Activated B cell treated with CpG ODN at 0.5 μM for 24 hours (primary cell): Measurements from ENCODE around the gene KREMEN1. TPM values are rescaled to one million over a fixed set of nuclear protein-coding genes. Genes with fewer than 3 reads are reported as not detected.
"Not testable (repeated sequence)": the region's sequence is repeated elsewhere in the genome, so short reads cannot be mapped to it uniquely, and the experiment has no call there.

Source experiments
- ATAC-seq: fragments of 200-7000 bp; cut with Tn5 transposase; one replicate; pipeline ENCODE4 v1.10.0; 2021; ENCODE audit warnings: low read depth, mild to moderate bottlenecking, moderate library complexity
- CTCF ChIA-PET: fragments of 350-600 bp; sonication (Branson Sonifier 250); formaldehyde crosslinking; loops from one replicate; lab custom pipeline; 2021; ENCODE audit warnings: antibody characterized with exemption; lab: Charles Lee
- POLR2A ChIA-PET: fragments of 350-600 bp; sonication (Branson Sonifier 250); formaldehyde crosslinking; loops from one replicate; lab custom pipeline; 2021; ENCODE audit warnings: antibody characterized with exemption; lab: Charles Lee
- DNase-seq: peaks from one replicate; pipeline ENCODE4 v3.0.0; 2022
- H3K27ac Mint-ChIP-seq: one replicate; pipeline ENCODE4 v1.8.0; 2020; ENCODE audit warnings: mixed read lengths
- H3K27me3 Mint-ChIP-seq: one replicate; pipeline ENCODE4 v1.8.0; 2021; ENCODE audit warnings: mixed read lengths
- H3K36me3 Mint-ChIP-seq: one replicate; pipeline ENCODE4 v1.8.0; 2021; ENCODE audit warnings: low read depth, mixed read lengths
- H3K4me1 Mint-ChIP-seq: one replicate; pipeline ENCODE4 v1.8.0; 2021; ENCODE audit warnings: mixed read lengths
- H3K4me3 Mint-ChIP-seq: one replicate; pipeline ENCODE4 v1.8.0; 2020; ENCODE audit warnings: mild to moderate bottlenecking, mixed read lengths
- H3K9me3 Mint-ChIP-seq: one replicate; pipeline ENCODE4 v1.8.0; 2020; ENCODE audit warnings: mixed read lengths
- intact Hi-C: fragments of 100-400 bp; cut with micrococcal nuclease; formaldehyde crosslinking; loops from one replicate; pipeline ENCODE4 v1.15.1; 2024
- total RNA-seq: library from RNA; stranded (reverse); gene quantifications from 2 replicates; pipeline ENCODE4 v1.2.3, GENCODE V29; 2022
- TF ChIP-seq, protein P1 (sequence below): fragments of 200-600 bp; IDR thresholded peaks from one replicate; pipeline ENCODE4 v1.8.0; 2022; ENCODE audit warnings: antibody characterized with exemption, mild to moderate bottlenecking

KREMEN1 gene
- total RNA-seq, 1 donor from 2014 or later = not detected

DNA sequence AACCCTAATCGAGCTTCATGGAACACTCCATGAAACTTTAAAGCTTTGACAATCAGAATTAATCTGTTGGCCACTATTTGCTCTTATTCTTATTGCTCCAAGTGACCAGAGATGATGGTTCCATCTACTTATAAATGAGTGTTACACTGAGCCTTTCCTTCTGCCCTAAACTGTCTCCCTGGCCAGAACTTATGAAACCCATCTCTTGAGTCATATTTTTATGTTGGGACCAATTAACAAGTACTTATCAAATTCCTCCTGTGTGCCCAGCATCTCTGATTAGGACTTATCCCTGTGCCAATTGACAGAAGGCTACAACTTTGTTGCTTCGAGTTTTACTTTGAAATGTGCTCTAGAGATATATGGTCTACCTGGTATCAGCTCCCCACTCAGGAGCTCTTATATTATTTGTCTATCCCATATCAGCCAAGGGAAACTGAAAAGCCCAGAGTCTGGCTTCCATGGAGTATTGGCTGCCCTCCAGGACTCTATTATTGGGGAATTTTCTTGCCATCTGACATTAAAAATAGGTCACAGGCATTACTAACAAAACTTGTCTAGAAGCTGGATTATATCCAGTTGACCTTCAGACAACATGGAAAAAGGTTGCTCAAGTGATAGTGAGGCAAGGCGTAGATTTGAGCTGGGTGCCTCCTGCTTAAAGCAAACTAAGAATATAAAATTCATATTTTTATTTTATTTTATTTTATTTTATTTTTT is 8.8 kb downstream of the KREMEN1 start:
- peaks cover 24% of the 10 kb centered on the region for H3K27me3 Mint-ChIP-seq

DNA sequence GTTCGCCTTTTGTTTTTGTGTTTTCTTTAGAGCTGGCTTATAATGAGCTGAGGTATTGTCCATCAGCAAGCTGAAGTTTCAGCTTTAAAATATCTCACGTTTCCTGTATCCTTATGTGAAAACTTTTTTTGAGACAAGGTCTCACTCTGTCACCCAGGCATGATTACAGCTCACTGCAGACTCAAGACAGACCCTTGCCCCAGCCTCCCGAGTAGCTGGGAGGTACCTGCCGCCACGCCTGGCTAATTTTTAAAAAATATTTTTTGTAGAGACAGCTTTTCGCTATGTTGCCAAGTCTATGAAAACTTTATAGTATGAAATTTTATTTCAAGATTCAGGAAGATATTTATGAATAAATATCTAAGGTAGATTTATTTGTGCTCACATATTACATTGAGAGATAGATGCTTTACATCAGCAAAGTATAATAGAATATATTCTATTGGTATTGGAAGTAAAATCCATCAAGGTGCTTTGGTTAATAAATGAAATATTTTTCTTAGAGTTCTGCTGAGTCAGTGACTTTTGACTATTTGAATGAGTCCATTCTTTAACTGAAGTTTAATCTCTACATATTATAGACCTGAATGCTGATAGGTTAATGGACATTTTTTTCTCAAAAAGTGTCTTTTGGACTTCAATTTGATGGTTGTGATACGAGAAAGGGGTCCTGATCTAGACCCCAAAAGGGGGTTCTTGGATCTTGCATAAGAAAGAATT is 10.2 kb downstream of the KREMEN1 start:
- no peaks in the 10 kb centered on the region for H3K4me1 Mint-ChIP-seq
- ATAC-seq (no peak), DNase-seq (no peak)
- no peak overlapping the region for H3K4me3 Mint-ChIP-seq
- H3K27me3 Mint-ChIP-seq = peaks cover 23% of the 10 kb centered on the region
- TF ChIP-seq, protein P1, sequence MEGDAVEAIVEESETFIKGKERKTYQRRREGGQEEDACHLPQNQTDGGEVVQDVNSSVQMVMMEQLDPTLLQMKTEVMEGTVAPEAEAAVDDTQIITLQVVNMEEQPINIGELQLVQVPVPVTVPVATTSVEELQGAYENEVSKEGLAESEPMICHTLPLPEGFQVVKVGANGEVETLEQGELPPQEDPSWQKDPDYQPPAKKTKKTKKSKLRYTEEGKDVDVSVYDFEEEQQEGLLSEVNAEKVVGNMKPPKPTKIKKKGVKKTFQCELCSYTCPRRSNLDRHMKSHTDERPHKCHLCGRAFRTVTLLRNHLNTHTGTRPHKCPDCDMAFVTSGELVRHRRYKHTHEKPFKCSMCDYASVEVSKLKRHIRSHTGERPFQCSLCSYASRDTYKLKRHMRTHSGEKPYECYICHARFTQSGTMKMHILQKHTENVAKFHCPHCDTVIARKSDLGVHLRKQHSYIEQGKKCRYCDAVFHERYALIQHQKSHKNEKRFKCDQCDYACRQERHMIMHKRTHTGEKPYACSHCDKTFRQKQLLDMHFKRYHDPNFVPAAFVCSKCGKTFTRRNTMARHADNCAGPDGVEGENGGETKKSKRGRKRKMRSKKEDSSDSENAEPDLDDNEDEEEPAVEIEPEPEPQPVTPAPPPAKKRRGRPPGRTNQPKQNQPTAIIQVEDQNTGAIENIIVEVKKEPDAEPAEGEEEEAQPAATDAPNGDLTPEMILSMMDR = no peak
- ChIA-PET CTCF (interaction anchor here (0.6 kb wide), 1 partner anchor 41 kb away, joined by 3 read pairs; no protein-coding TSS in a partner anchor), POLR2A (no interaction called here)
- H3K27ac Mint-ChIP-seq = no peak overlapping the region
- H3K9me3 Mint-ChIP-seq = no peaks in the 10 kb centered on the region
- intact Hi-C loops = no loop called here
- no peaks in the 10 kb centered on the region for H3K36me3 Mint-ChIP-seq

More for the DNA sequence above, 8.8 kb downstream of the KREMEN1 start:
- TF ChIP-seq, protein P1 = no peak
- ChIA-PET POLR2A (no interaction called here), CTCF (no interaction called here)
- no peak for ATAC-seq
- H3K36me3 Mint-ChIP-seq = no peaks in the 10 kb centered on the region
- intact Hi-C loops = no loop called here
- H3K27ac Mint-ChIP-seq = no peak overlapping the region
- no peak overlapping the region for H3K4me3 Mint-ChIP-seq
- H3K9me3 Mint-ChIP-seq = no peaks in the 10 kb centered on the region
- H3K4me1 Mint-ChIP-seq = no peaks in the 10 kb centered on the region
- no peak for DNase-seq

DNA sequence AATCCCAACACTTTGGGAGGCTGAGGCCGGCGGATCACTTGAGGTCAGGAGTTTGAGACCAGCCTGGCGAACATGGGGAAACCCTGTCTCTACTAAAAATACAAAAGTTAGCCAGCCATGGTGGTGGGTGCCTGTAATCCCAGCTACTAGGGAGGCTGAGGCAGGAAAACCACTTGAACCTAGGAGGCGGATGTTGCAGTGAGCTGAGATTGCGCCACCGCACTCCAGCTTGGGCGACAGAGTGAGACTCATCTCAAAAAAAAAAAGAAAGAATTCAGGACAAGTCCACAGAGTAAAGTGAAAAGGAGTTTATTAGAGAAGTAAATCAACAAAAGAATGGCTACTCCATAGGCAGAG is 10.7 kb downstream of the KREMEN1 start:
- H3K9me3 Mint-ChIP-seq, POLR2A ChIA-PET, ATAC-seq, H3K27ac Mint-ChIP-seq, intact Hi-C loops, H3K4me1 Mint-ChIP-seq, DNase-seq, H3K4me3 Mint-ChIP-seq, H3K36me3 Mint-ChIP-seq: not testable (repeated sequence)
- CTCF ChIA-PET = interaction anchor here (0.6 kb wide), 1 partner anchor 41 kb away, joined by 3 read pairs; no protein-coding TSS in a partner anchor
- H3K27me3 Mint-ChIP-seq = peaks cover 25% of the 10 kb centered on the region

DNA sequence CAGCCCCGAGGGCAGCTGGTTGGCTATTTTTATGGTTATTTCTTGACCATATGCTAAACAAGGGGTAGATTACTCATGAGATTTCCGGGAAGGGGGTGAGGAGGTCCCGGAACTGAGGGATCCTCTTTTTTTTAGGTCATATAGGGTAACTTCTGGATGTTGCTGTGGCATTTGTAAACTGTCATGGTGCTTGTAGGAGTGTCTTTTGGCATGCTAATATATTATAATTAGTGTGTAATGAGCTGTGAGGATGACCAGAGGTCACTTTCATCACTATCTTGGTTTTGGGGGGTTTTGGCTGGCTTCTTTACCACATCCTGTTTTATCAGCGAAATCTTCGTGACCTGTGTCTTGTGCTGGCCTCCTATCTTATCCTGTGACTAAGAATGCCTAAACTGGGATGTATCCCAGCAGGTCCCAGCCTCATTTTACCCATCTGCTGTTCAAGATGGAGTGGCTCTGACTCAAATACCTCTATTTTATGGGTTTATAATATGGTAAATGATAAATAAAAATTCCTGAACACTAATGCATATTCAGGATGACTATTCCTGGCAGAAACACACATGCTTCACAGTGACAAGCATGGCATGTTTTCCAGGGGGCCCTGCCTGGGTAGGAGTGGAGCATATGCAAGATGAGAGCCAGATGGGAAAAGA is 11.2 kb downstream of the KREMEN1 start:
- Mint-ChIP-seq H3K27ac (no peak overlapping the region), H3K36me3 (no peaks in the 10 kb centered on the region), H3K4me1 (no peaks in the 10 kb centered on the region), H3K4me3 (no peak overlapping the region), H3K9me3 (no peaks in the 10 kb centered on the region), H3K27me3 (peaks cover 28% of the 10 kb centered on the region)
- intact Hi-C loops = no loop called here
- ATAC-seq = no peak
- CTCF ChIA-PET = interaction anchor here (0.6 kb wide), 1 partner anchor 42 kb away, joined by 3 read pairs; no protein-coding TSS in a partner anchor
- TF ChIP-seq, protein P1 = no peak
- no peak for DNase-seq
- POLR2A ChIA-PET = no interaction called here

DNA sequence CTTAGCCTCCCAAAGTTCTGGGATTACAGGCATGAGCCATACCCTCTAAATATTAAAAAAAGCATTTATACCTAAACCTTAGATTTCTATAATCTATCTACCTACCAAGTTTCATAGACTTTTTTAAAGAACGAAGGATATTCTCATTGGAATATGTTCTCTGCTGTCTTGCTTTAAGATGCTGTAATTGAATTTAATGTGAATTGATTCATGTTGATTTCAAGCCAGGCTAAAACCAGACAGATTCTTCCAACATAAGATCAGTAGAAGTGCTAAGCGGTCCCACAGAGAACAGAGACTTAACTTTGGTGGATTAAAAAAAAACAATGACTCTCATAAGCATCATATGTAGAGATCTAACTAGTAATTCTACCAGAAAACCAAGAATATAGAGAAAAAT is 14.2 kb downstream of the KREMEN1 start:
- Mint-ChIP-seq H3K4me1 (no peaks in the 10 kb centered on the region), H3K36me3 (no peaks in the 10 kb centered on the region), H3K4me3 (no peak overlapping the region), H3K9me3 (no peaks in the 10 kb centered on the region), H3K27me3 (peaks cover 34% of the 10 kb centered on the region), H3K27ac (no peak overlapping the region)
- TF ChIP-seq, protein P1 = no peak
- ChIA-PET CTCF (no interaction called here), POLR2A (no interaction called here)
- ATAC-seq (no peak), DNase-seq (no peak)
- intact Hi-C loops = no loop called here
